HepG2 (cell line): ENCODE data around the gene KRTAP1-5. TPM values are rescaled to one million over a fixed set of nuclear protein-coding genes. Genes with fewer than 3 reads are reported as not detected.

Experiments used
- ARID4A ChIP-seq: sonication (generic); formaldehyde crosslinking; IDR thresholded peaks from 2 replicates; pipeline ENCODE4 v1.5.0; 2020; ENCODE audit warnings: mild to moderate bottlenecking, missing genetic modification reagents, borderline replicate concordance
- BCL3 ChIP-seq: sonication (generic); formaldehyde crosslinking; IDR thresholded peaks from 2 replicates; pipeline ENCODE4 v1.5.1; 2020; ENCODE audit warnings: mild to moderate bottlenecking, missing genetic modification reagents, moderate library complexity
- CHCHD3 ChIP-seq: sonication (generic); formaldehyde crosslinking; IDR thresholded peaks from 2 replicates; pipeline ENCODE4 v1.8.0; 2022; ENCODE audit warnings: mild to moderate bottlenecking, missing genetic modification reagents, moderate library complexity
- FOXO4 ChIP-seq: sonication (generic); formaldehyde crosslinking; conservative IDR thresholded peaks from 2 replicates; pipeline ENCODE4 v1.8.1; 2023; ENCODE audit warnings: missing genetic modification reagents
- GMEB2 ChIP-seq: IDR thresholded peaks from 2 replicates; pipeline ENCODE4 v1.6.1; 2016; ENCODE audit warnings: missing biosample characterization, missing genetic modification reagents, low read depth
- HNF4A ChIP-seq: sonication (generic); formaldehyde crosslinking; IDR thresholded peaks from 2 replicates; pipeline ENCODE4 v1.4.0; 2020; ENCODE audit warnings: missing genetic modification reagents
- JUND ChIP-seq: sonication (generic); formaldehyde crosslinking; IDR thresholded peaks from 2 replicates; pipeline ENCODE4 v1.8.0; 2022; ENCODE audit warnings: mild to moderate bottlenecking, missing genetic modification reagents
- KDM3A ChIP-seq: IDR thresholded peaks from 2 replicates; pipeline ENCODE4 v1.6.1; 2018; ENCODE audit warnings: low read depth, missing compliant biosample characterization
- NCOA5 ChIP-seq: sonication (generic); formaldehyde crosslinking; IDR thresholded peaks from 2 replicates; pipeline ENCODE4 v1.4.0; 2020; ENCODE audit warnings: missing genetic modification reagents
- NR2F1 ChIP-seq, 2 experiments: fragments of 450-650 bp in 1 of 2; formaldehyde crosslinking in 1 of 2; IDR thresholded peaks; 2 replicates each; pipeline versions ENCODE4 v1.5.0 to v1.6.1; 2016 to 2020; ENCODE audit warnings: mild to moderate bottlenecking in 1 of 2, missing compliant biosample characterization in 1 of 2, missing genetic modification reagents in 1 of 2, moderate library complexity in 1 of 2
- PHF21A ChIP-seq: sonication (generic); formaldehyde crosslinking; IDR thresholded peaks from 2 replicates; pipeline ENCODE4 v1.5.0; 2020; ENCODE audit warnings: mild to moderate bottlenecking, missing genetic modification reagents
- POLR2G ChIP-seq: fragments of 200-400 bp; formaldehyde crosslinking; IDR thresholded peaks from 2 replicates; pipeline ENCODE4 v1.6.1; 2018; ENCODE audit warnings: mild to moderate bottlenecking, low read depth, low read length, moderate library complexity
- RBM22 ChIP-seq: fragments of 200-400 bp; formaldehyde crosslinking; optimal IDR thresholded peaks from 2 replicates; pipeline ENCODE3; 2017; ENCODE audit warnings: mild to moderate bottlenecking, low read length, moderate library complexity
- STAT6 ChIP-seq: sonication (generic); formaldehyde crosslinking; IDR thresholded peaks from 2 replicates; pipeline ENCODE4 v1.4.0; 2020; ENCODE audit warnings: missing genetic modification reagents, mild to moderate bottlenecking, borderline replicate concordance
- TEAD3 ChIP-seq: optimal IDR thresholded peaks from 2 replicates; pipeline ENCODE3; 2016; ENCODE audit warnings: borderline replicate concordance
- TOPORS ChIP-seq: sonication (generic); formaldehyde crosslinking; IDR thresholded peaks from 2 replicates; pipeline ENCODE4 v1.8.0; 2023; ENCODE audit warnings: mild to moderate bottlenecking, missing genetic modification reagents
- ZFY ChIP-seq: sonication (generic); formaldehyde crosslinking; IDR thresholded peaks from 2 replicates; pipeline ENCODE4 v1.4.0; 2020; ENCODE audit warnings: missing genetic modification reagents
- ZNF263 ChIP-seq: sonication (generic); formaldehyde crosslinking; IDR thresholded peaks from 2 replicates; pipeline ENCODE4 v1.4.0; 2020; ENCODE audit warnings: missing genetic modification reagents
- ZNF891 ChIP-seq: sonication (generic); formaldehyde crosslinking; IDR thresholded peaks from 2 replicates; pipeline ENCODE4 v1.5.0; 2020; ENCODE audit warnings: mild to moderate bottlenecking, missing genetic modification reagents
- ZSCAN30 ChIP-seq: sonication (generic); formaldehyde crosslinking; IDR thresholded peaks from 2 replicates; pipeline ENCODE4 v1.5.0; 2020; ENCODE audit warnings: mild to moderate bottlenecking, missing genetic modification reagents
- polyA plus RNA-seq, 8 experiments: library from polyadenylated mRNA; depleted of rRNA in 3 of 8; stranded (reverse) in 7 of 8; unstranded in 1 of 8; fragments of >200 nt; fragmentation: Illumina TruSeq in 4 of 8; extraction: Trizol in 4 of 8; gene quantifications; 2 replicates each; pipeline versions ENCODE4 v1.2.1 to v1.2.3, GENCODE V29; 2011 to 2016; ENCODE audit warnings: low read depth in 4 of 8, missing spikeins in 1 of 8, mixed read lengths in 1 of 8; ENCODE audit not compliant: insufficient read depth in 1 of 8
- total RNA-seq, 5 experiments: library from RNA; depleted of rRNA; stranded (reverse); fragments of >200 nt; fragmentation: Illumina TruSeq; extraction: Trizol; gene quantifications; 2 replicates each; pipeline ENCODE4 v1.2.3, GENCODE V29; 2016; ENCODE audit warnings: low read depth in 1 of 5

Gene KRTAP1-5
- total and polyA plus RNA-seq, 2 of the 13 experiments (the other 11 are each of a cell fraction or from before 2014, with no cell fraction given): 0.09 TPM; not detected in 1

- TF ChIP-seq GMEB2 (CRISPR knock-in tag) (no peak), TEAD3 (peak; percentile 100), BCL3 (CRISPR knock-in tag) (no peak), POLR2G (no peak), ZFY (no peak), ZNF891 (CRISPR knock-in tag) (no peak), NR2F1 (CRISPR knock-in tag; IDR thresholded peaks at IDR 0.05) (peak in 1 of 2 experiments; percentile 55; a peak in 2 of 4 replicates), NCOA5 (CRISPR knock-in tag) (no peak), JUND (CRISPR knock-in tag) (no peak), TOPORS (CRISPR knock-in tag) (no peak), ZNF263 (CRISPR knock-in tag) (no peak), ARID4A (CRISPR knock-in tag) (no peak), KDM3A (CRISPR knock-in tag) (no peak), STAT6 (no peak; the same call in 1 of the 2 replicates), PHF21A (CRISPR knock-in tag) (peak; percentile 51; the same call in 1 of the 2 replicates), ZSCAN30 (CRISPR knock-in tag) (no peak), CHCHD3 (CRISPR knock-in tag) (no peak), FOXO4 (CRISPR knock-in tag) (no peak), HNF4A (CRISPR knock-in tag) (peak; percentile 44), RBM22 (no peak)
Observed at GRCh38 chr17:41009301-41009760, 17.7 kb downstream of the KRTAP1-5 start (continued).
